Memory B cell (primary cell): Measurements from ENCODE around the gene CTNNA3.
"Not testable (repeated sequence)": the region's sequence is repeated elsewhere in the genome, so short reads cannot be mapped to it uniquely, and the experiment has no call there.

ENCODE experiments used
- ATAC-seq: fragments of 150-1000 bp; cut with Tn5 transposase; 2 replicates; pipeline ENCODE4 v1.10.0; 2021; ENCODE audit warnings: low read depth, mild to moderate bottlenecking, moderate library complexity
- DNase-seq, 2 donors: peaks; one replicate each; pipeline ENCODE4 v3.0.0; 2022; ENCODE audit warnings: low spot score in 2 of 2
- H3K27ac Mint-ChIP-seq: one replicate; pipeline ENCODE4 v1.8.0; 2022; ENCODE audit warnings: mild to moderate bottlenecking, moderate library complexity, mixed read lengths
- H3K27me3 Mint-ChIP-seq: one replicate; pipeline ENCODE4 v1.8.0; 2022; ENCODE audit warnings: mixed read lengths
- H3K36me3 Mint-ChIP-seq: one replicate; pipeline ENCODE4 v1.8.0; 2022; ENCODE audit warnings: mild to moderate bottlenecking, mixed read lengths
- H3K4me1 Mint-ChIP-seq: one replicate; pipeline ENCODE4 v1.8.0; 2022; ENCODE audit warnings: mixed read lengths
- H3K4me3 Mint-ChIP-seq: one replicate; pipeline ENCODE4 v1.8.0; 2022; ENCODE audit warnings: mild to moderate bottlenecking, moderate library complexity, mixed read lengths
- H3K9me3 Mint-ChIP-seq: one replicate; pipeline ENCODE4 v1.8.0; 2022; ENCODE audit warnings: mixed read lengths

Gene CTNNA3

GRCh38 chr10:67603701-67604100 lies 92.3 kb downstream of the CTNNA3 start:
- Mint-ChIP-seq H3K27ac (no peak overlapping the region), H3K9me3 (no peaks in the 10 kb centered on the region), H3K4me1 (no peaks in the 10 kb centered on the region), H3K36me3 (no peaks in the 10 kb centered on the region), H3K4me3 (no peak overlapping the region), H3K27me3 (peaks cover 12% of the 10 kb centered on the region)
- ATAC-seq (no peak), DNase-seq (no peak)

GRCh38 chr10:67603086-67603485 lies 92.9 kb downstream of the CTNNA3 start:
- DNase-seq (no peak), ATAC-seq (no peak)
- H3K4me1 Mint-ChIP-seq = no peaks in the 10 kb centered on the region
- peaks cover 16% of the 10 kb centered on the region for H3K27me3 Mint-ChIP-seq
- H3K9me3 Mint-ChIP-seq = no peaks in the 10 kb centered on the region
- H3K27ac Mint-ChIP-seq = no peak overlapping the region
- H3K4me3 Mint-ChIP-seq = no peak overlapping the region
- H3K36me3 Mint-ChIP-seq = no peaks in the 10 kb centered on the region

GRCh38 chr10:67602268-67602950 lies 93.6 kb downstream of the CTNNA3 start:
- Mint-ChIP-seq H3K4me3 (no peak overlapping the region), H3K36me3 (no peaks in the 10 kb centered on the region), H3K4me1 (peaks cover 2% of the 10 kb centered on the region), H3K27ac (no peak overlapping the region), H3K9me3 (no peaks in the 10 kb centered on the region), H3K27me3 (peaks cover 19% of the 10 kb centered on the region)
- no peak for DNase-seq
- ATAC-seq = no peak

DNA sequence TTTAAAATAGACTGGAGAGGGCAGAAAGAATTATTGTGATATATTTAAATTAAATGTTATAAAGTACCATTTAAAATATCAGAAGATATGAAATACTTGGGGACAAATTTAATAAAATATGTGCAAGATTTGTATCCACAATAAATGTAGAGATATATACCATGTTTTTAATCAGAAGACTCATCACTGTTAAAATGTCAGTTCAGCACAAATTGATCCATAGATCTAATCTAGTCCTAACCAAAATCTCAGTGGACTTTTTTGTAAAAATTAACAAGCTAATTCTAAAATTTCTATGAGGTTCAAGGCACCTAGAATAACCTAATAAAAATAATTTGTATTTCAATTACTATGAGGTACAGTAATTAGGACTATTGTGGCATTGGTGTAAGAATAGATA lies 96.4 kb downstream of the CTNNA3 start:
- H3K27me3 Mint-ChIP-seq = peaks cover 18% of the 10 kb centered on the region
- ATAC-seq (no peak), DNase-seq (no peak)
- no peak overlapping the region for H3K27ac Mint-ChIP-seq
- H3K4me1 Mint-ChIP-seq = peaks cover 2% of the 10 kb centered on the region
- peaks cover 3% of the 10 kb centered on the region for H3K36me3 Mint-ChIP-seq
- no peaks in the 10 kb centered on the region for H3K9me3 Mint-ChIP-seq
- H3K4me3 Mint-ChIP-seq = no peak overlapping the region

DNA sequence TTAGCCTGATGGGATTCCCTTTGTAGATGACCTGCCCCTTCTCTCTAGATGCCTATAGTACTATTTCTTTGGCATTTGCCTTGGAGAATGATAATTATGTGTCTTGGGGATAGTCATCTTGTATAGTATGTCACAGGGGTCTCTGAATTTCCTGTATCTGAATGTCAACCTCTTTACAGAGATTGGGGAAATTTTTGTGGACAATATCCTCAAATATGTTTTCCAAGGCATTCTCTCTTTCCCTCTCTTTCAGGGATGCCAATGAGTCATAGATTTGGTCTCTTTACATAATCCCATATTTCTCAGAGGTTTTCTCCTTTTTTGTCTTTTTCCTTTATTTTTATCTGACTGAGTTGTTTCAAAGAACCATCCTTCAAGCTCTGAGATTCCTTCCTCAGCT lies 99.4 kb downstream of the CTNNA3 start:
- ATAC-seq (no peak), DNase-seq (no peak)
- no peak overlapping the region for H3K27ac Mint-ChIP-seq
- H3K36me3 Mint-ChIP-seq = peaks cover 6% of the 10 kb centered on the region
- peaks cover 15% of the 10 kb centered on the region for H3K27me3 Mint-ChIP-seq
- peaks cover 8% of the 10 kb centered on the region for H3K9me3 Mint-ChIP-seq
- H3K4me3 Mint-ChIP-seq = no peak overlapping the region
- peaks cover 2% of the 10 kb centered on the region for H3K4me1 Mint-ChIP-seq

DNA sequence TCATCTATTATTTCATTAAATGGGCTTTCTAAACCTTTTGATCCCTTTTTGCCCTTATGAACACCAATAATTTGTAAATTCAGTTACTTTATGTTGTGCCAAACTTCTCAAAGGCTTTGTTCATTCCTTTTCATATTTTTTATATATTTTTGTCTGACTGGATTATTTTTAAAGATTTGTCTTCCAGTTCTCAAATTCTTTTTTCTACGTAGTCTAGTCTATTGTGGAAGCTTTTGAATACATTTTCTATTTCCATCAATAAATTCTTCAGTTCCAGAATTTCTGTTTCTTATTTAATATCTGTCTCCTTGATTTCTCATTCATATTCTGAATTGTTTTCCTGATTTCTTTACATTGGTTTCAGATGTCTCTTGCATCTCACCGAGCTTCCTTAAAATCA lies 108.2 kb downstream of the CTNNA3 start:
- no peaks in the 10 kb centered on the region for H3K4me1 Mint-ChIP-seq
- ATAC-seq (no peak), DNase-seq (no peak)
- H3K27ac Mint-ChIP-seq = no peak overlapping the region
- H3K36me3 Mint-ChIP-seq = peaks cover 2% of the 10 kb centered on the region
- H3K27me3 Mint-ChIP-seq = peaks cover 2% of the 10 kb centered on the region
- H3K9me3 Mint-ChIP-seq = peaks cover 20% of the 10 kb centered on the region
- no peak overlapping the region for H3K4me3 Mint-ChIP-seq

- Mint-ChIP-seq H3K4me1 (no peaks in the 10 kb centered on the region), H3K4me3 (no peak overlapping the region)
- no peak for ATAC-seq
Observed at GRCh38 chr10:67575532-67575931, 120.5 kb downstream of the CTNNA3 start.

GRCh38 chr10:67573484-67573883 lies 122.5 kb downstream of the CTNNA3 start:
- peaks cover 2% of the 10 kb centered on the region for H3K9me3 Mint-ChIP-seq
- DNase-seq = no peak
- no peaks in the 10 kb centered on the region for H3K36me3 Mint-ChIP-seq
- no peaks in the 10 kb centered on the region for H3K4me1 Mint-ChIP-seq
- no peaks in the 10 kb centered on the region for H3K27me3 Mint-ChIP-seq
- no peak for ATAC-seq
- no peak overlapping the region for H3K27ac Mint-ChIP-seq
- no peak overlapping the region for H3K4me3 Mint-ChIP-seq

More at GRCh38 chr10:67575532-67575931, 120.5 kb downstream of the CTNNA3 start:
- no peak for DNase-seq
- H3K36me3 Mint-ChIP-seq = no peaks in the 10 kb centered on the region
- H3K27me3 Mint-ChIP-seq = no peaks in the 10 kb centered on the region
- H3K9me3 Mint-ChIP-seq = peaks cover 1% of the 10 kb centered on the region
- no peak overlapping the region for H3K27ac Mint-ChIP-seq

GRCh38 chr10:67571503-67571902 lies 124.5 kb downstream of the CTNNA3 start:
- no peak for DNase-seq
- Mint-ChIP-seq H3K27ac (no peak overlapping the region), H3K36me3 (no peaks in the 10 kb centered on the region), H3K4me3 (no peak overlapping the region), H3K9me3 (peaks cover 1% of the 10 kb centered on the region), H3K4me1 (no peaks in the 10 kb centered on the region), H3K27me3 (no peaks in the 10 kb centered on the region)
- ATAC-seq = no peak

GRCh38 chr10:67558311-67558710 lies 137.7 kb downstream of the CTNNA3 start:
- H3K27me3 Mint-ChIP-seq = peaks cover 14% of the 10 kb centered on the region
- not testable (repeated sequence) for H3K36me3 Mint-ChIP-seq, H3K27ac Mint-ChIP-seq, H3K9me3 Mint-ChIP-seq, H3K4me1 Mint-ChIP-seq, H3K4me3 Mint-ChIP-seq, ATAC-seq, DNase-seq

- DNase-seq (no peak), ATAC-seq (no peak)
- Mint-ChIP-seq H3K36me3 (peaks cover under 1% of the 10 kb centered on the region), H3K4me1 (no peaks in the 10 kb centered on the region), H3K4me3 (no peak overlapping the region), H3K27me3 (peaks cover 9% of the 10 kb centered on the region), H3K27ac (no peak overlapping the region), H3K9me3 (peaks cover 4% of the 10 kb centered on the region)
Observed at GRCh38 chr10:67553254-67553653, 142.7 kb downstream of the CTNNA3 start.

GRCh38 chr10:67550838-67551402 lies 145.1 kb downstream of the CTNNA3 start:
- Mint-ChIP-seq H3K4me1 (no peaks in the 10 kb centered on the region), H3K27me3 (no peaks in the 10 kb centered on the region), H3K4me3 (no peak overlapping the region), H3K27ac (no peak overlapping the region), H3K36me3 (no peaks in the 10 kb centered on the region), H3K9me3 (no peaks in the 10 kb centered on the region)
- DNase-seq (no peak), ATAC-seq (no peak)

DNA sequence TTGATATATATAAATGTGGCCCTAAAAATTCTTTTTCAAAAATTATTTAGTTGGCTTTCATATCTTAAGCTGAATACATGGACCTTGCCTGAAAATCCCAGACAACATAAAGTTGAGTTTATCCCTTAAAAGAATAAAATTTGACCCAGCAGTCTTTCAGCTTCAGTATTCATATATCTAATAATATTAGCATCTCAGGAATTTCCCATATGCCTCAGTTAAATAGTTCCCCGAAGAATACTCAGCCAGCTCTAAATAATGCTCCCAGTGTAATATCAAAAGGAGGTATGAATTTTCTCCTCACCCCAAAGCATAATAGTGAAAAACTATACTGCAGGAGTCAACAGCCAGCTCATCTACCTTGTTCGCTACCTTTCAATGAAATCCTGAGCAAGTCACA lies 145.9 kb downstream of the CTNNA3 start:
- H3K36me3 Mint-ChIP-seq = no peaks in the 10 kb centered on the region
- no peak for DNase-seq
- no peak overlapping the region for H3K4me3 Mint-ChIP-seq
- H3K9me3 Mint-ChIP-seq = no peaks in the 10 kb centered on the region
- H3K4me1 Mint-ChIP-seq = no peaks in the 10 kb centered on the region
- no peaks in the 10 kb centered on the region for H3K27me3 Mint-ChIP-seq
- no peak overlapping the region for H3K27ac Mint-ChIP-seq
- no peak for ATAC-seq

DNA sequence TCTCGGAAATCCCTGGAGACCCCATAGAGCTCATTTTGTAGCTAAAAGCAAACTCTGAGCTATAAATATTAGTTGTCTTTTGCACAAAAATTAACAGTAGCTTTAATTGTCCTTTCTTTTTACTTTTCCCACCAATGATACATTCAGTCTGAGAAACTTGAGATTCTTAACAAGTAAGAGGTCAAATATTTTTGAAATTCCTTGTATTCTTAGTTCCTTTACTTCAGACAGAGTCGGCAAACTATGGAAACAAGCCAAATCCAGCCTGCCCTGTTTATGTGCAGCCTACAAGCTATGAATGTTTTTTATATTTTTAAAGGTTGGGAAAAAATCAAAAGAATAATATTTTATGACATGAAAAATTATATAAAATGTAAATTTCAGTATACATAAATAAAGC lies 146.6 kb downstream of the CTNNA3 start:
- no peak for ATAC-seq
- H3K4me3 Mint-ChIP-seq = no peak overlapping the region
- H3K27me3 Mint-ChIP-seq = no peaks in the 10 kb centered on the region
- H3K36me3 Mint-ChIP-seq = no peaks in the 10 kb centered on the region
- no peak overlapping the region for H3K27ac Mint-ChIP-seq
- no peaks in the 10 kb centered on the region for H3K4me1 Mint-ChIP-seq
- no peaks in the 10 kb centered on the region for H3K9me3 Mint-ChIP-seq
- no peak for DNase-seq

DNA sequence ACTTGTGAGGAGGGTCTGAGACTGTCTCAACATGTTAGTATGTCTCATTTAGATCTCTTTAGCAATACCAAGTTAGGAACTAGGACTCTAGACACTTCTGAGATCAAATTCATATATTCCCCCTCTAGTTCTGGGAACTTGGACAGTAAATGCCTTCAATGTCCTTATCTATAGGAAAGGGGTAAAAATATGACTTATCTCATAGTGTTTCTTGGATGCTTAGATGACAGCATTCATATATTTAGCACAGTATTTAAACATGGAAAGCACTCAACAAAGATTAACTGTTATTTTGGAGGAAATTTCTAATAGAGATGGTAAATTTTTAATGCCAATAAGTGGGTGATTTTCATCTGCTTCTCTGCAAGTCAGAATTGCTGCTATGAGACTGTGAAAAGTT lies 154.6 kb downstream of the CTNNA3 start:
- Mint-ChIP-seq H3K9me3 (no peaks in the 10 kb centered on the region), H3K4me3 (no peak overlapping the region), H3K27me3 (no peaks in the 10 kb centered on the region), H3K4me1 (no peaks in the 10 kb centered on the region), H3K27ac (no peak overlapping the region), H3K36me3 (no peaks in the 10 kb centered on the region)
- no peak for DNase-seq
- no peak for ATAC-seq
